Activated CD4-positive, alpha-beta T cell treated with anti-CD3 and anti-CD28 coated beads, Interleukin-2, amount 50 U/mL, for 24 hours (primary cell): ENCODE results near the gene GZF1.

Source experiments
- DNase-seq, 2 donors: peaks; one replicate each; pipeline ENCODE4 v3.0.0-alpha.2; 2020; ENCODE audit warnings: low read depth in 1 of 2, low spot score in 1 of 2

GZF1 gene

GRCh38 chr20:23368316-23369071 is 6.5 kb downstream of the GZF1 start:
- DNase-seq, result no peak

GRCh38 chr20:23369072-23369823 is 7.3 kb downstream of the GZF1 start:
- DNase-seq, result no peak

- no peak for DNase-seq
These were observed 8.3 kb downstream of the GZF1 start for GRCh38 chr20:23370274-23370673.

DNA sequence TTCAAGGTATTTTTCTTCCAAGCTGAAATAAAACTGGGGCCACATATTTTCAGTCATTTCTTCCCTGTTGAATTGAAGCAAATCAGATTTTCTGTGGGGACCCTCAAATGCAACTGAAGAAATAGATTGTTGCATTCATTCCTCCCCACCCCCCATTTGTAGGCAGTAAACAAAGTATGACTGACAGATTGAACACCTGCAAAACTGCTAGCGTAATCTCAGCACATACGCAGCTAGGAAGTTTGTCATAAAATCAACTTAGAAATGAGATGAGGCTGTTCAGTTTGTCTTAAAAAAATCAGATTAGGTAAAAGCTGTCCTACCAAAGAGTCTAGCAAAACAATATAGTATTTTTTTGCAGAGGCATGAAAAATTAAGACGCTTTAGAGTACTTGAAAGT is 8.9 kb downstream of the GZF1 start:
- no peak for DNase-seq

GRCh38 chr20:23371496-23371895 is 9.5 kb downstream of the GZF1 start:
- DNase-seq, result no peak

DNA sequence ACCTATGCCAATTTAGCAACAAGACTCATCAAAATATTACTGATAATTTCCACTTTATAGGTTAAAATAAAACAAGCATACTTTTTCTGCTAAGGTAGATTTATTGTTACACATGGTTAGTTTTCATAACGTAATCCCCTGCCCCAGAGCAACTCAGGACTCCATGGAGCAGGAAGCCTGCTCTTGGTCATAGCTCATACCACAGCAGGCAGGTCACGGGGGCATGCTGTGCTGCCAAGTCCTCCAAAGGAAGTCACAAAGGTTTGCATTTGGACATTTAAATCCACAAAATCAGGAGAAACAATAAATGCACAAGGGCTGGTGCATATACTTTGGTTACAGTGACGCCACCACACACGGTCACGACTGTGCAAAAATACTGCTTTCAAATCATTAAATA is 12.5 kb downstream of the GZF1 start:
- DNase-seq, result no peak

DNA sequence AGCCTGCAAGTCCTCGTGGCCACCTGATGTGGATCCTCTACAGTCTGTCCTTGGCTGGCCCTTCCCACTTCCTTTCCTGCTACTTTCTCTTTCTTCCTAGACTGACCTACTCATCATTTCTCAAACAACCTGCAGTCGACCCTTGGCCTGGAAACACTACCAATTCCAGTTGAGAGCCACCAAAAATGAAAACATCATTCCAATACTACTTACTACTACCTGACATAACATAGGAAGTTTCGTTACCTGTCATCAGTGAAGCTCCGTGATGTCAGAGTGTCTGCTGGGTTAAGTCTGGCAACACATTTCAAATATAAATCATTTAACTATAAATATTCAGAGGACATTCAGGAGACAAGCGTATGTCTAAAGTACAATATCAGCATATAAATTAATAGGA is 13.8 kb downstream of the GZF1 start:
- no peak for DNase-seq

GRCh38 chr20:23379772-23380171 is 17.8 kb downstream of the GZF1 start:
- DNase-seq, result no peak

DNA sequence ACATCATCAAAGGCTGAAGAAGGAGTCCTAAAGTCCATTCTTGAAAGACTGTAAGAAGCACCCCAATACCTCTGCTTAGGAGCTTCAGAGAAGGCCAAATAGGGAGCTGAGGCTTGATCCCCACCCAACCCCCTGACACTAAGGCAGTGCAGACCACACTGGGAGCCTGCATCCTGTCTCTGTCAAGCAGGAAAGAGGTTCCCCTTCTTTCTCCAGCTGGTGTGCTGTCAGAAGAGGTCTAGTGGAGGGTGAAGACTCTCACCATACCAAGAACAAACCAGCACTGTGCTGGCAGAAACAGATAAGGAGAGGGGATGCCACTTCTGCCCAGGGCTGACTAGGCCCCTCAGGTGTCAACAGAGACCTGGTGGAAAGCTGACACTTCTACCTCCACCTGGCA is 19.9 kb downstream of the GZF1 start:
- DNase-seq, result no peak

GRCh38 chr20:23386304-23387117 is 24.5 kb downstream of the GZF1 start:
- DNase-seq, result no peak

DNA sequence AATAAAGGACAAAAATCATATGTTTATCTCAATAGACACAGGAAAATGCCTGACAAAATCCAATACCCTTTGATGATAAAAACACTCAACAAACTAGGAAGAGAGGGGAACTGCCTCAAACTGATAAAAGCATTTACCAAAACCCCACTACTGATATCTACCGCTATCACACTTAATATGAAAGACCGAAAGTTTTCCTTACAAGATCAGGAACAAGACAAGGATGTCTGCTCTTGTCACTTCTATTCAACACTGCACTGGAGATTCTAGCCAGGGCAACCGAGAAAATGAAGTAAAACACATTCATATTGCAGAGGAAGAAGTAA is 25.1 kb downstream of the GZF1 start:
- no peak for DNase-seq

DNA sequence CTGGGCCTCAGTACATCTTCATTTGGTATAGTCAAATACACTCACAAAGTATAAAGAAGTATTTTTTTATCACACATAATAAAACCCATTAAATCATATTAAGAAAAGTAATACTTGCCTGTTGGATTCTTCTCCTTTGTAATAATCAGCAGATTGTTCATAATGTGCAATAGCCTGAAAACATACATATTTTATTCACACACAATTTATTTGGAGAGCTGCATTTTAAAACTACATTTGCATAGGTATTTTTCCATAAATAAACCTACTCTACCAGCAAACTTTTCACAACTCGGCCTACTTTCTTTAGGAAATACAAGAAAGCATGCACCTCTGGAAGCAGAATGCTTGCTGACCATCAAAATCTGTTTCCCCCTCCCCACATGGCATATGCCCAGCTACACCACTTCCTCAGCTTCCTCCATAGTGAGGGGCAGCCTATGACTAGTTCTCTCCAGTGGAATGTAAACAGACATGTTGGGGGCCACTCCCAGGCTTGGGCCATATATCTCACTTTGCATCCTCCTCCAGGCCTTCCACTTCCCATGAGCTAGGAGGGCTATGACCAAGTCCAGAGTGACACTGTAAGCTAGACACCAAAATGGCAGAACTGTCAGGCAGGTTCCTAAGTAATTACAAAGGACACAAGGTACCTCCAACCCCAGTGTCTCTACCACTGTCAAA is 28.3 kb downstream of the GZF1 start:
- DNase-seq, result no peak

DNA sequence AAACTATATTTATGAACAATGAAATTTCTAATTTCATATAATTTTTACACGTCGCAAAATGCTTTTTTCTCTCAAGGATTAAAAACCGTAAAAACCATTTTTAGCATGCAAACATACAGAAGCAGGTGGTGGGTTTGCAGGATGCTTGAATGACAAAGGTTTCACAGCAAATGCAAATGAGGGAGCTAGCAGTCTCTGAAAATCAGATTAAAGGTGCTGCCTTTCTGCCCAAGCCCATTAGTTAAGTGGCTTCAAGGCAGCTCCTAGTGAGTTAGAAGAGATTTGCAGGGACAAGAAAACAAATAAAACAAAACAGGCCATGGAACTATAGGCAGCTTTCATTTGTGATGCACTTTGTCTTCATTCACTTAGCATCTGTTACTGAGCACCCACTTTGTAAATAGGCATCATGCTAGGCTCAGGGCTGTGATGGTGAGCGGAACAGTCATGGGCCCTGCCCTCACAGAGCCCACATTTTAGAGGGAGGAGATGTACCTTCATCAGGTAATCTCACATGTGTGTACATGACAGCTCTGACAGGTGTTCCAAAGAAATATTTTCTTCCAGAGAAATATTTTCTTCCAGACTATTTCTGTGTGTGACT is 29.8 kb downstream of the GZF1 start:
- no peak for DNase-seq

DNA sequence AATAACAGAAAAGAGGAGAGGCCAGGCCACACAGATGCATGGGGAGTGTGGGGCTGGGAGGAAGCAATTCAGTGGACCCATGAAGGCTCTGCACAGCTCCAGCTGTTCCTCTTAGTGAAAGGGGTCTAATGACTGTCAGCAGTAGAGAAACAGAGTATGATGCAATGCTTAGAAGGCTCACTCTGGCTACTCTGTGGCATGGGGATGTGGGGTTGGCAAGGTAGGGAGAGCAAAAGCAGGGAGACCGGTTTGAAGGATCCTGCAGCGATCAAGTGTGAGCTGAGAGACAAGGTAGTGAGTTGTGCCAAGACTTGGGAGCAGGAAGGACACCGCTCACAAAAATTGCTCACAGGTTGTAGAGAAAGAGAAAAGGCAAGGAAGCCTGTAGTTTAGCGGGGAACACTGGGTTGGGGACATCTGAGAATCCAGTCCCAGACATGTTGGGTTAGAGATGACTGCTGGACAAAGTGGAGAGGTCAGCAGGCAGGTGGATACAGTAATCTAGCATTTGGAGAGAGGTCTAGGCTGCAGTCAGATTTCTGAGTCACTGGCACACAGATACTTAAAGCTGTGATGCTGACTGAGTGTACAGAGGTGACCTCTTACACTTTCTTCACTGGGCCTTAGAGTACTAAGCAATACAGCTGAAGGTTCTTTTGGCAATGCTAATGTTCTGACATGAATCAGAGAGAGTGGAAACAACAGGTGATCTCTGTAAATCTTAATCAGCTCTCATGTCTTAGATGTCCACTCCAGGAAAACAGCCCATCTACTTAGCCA is 32.2 kb downstream of the GZF1 start:
- no peak for DNase-seq

DNA sequence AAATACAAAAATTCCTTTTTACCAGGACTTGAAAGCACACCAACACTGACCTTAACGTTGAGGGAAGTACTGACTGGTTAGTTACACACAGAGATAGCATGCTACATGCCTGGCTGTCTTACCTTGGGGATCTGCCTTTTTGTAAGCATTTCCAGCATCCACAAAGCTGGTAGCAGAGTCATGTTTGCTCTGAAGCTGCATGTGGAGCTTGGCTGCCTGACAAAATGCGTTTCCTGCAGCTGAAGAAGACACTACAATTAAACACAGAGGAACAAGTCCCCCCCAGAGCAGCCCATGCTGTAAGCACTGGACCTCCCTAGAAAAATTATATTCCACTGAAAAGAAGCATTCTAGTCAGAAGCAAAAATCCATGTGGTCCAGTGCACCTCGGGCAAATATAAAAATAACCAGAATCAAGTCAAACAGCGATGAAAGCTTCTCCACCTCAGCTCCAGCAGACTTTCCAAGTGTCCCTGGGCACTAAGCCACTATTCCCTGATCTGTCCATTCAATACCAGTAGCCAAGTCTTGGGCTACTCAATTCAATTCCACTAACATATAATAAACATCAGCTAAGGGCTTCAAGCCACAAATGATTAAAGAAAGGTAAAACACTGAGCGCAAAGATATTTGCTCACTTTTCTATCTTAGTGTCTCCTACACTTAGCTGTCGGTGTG is 35.1 kb downstream of the GZF1 start:
- DNase-seq, result no peak

DNA sequence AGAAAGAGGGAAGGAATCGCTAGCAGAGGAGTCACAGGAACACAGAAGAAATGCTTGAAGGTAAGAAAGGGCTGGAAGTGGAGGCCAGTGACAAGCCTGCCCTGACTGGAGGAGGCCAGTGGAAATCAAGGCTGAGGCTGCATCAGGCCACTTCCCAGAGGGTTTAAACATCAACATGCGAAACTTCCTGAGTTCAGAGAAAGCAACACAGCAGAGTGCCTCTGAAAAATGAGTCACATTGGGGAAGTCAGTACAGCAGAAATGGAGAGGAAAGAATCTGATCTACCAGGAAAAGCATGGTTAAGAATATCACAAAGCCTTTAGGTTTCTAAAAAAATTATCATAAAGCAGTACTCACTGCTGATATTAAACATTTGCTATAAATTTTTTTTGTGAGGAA is 36.0 kb downstream of the GZF1 start:
- DNase-seq, result no peak

DNA sequence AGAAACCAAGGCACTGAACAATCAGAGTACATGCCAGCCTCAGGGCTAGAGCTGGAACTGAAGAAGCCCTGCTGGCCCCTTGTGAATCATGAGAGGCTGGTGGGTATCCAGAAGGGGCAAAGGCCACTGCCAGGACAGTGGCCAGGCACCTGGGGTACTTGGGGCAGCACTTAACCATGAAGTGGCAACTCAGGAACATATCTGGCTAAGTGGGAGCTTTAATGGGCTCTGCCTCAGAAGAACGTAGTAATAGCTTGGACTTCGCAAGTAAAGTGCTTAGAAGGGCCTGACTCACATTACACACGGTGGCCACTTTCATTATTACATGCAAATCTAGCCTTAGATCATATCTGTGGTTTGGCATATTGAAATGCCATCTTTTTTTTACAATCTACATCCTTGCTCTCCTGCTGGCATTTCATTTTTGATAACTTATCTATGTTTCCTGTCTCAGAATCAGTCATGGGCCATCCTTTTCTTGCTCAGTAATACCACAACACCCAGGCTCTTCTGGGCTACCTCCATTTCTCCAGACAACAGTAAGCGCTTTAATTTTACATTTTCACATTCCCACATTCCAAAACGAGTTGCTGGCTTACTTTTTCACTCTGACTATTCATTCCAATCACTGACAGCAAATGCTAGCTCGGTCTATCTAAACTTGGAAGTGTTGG is 37.7 kb downstream of the GZF1 start:
- no peak for DNase-seq

DNA sequence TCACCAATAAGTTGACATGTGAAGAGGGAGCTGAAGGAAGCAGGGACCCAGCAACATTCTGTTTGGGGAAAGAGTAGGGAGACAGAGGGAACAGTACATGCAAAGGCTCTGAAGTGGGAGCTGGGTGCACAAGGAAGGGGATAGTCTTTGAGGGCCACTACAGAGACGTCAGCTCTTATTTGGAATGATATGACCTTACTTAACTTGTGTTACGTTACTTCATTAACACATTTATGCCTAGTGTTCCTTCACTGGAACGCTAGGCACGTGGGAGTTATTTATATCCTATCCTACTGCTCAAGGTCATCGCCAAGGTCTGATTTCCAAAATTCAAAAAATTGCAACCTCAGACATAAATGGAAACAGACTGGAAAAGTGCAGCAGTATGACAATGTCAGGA is 39.1 kb downstream of the GZF1 start:
- DNase-seq, result no peak

DNA sequence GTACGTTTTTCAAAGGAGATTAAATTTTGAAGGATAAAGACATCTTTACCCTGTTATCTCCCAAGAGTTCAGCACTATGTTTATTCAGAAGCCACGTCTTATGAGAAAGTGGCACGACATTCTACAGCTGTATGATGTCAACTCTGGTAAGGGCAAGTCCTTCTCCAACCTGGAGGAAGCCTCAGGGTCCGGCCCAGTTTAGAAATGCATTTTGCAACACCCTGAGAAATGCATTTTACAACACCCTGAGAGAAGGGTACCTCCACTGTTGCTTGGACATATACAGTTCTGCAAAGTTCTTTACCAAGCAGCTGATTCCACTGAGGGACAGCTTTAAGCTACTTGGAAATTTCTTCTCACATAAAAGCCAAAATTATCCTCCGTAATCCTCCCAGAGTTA is 41.8 kb downstream of the GZF1 start:
- DNase-seq, result no peak
